ENCODE measurements around the gene TRIM74.
A peak's percentile ranks its signal among the peaks of the same experiment; 100 is the strongest.
"Not testable (repeated sequence)": the region's sequence is repeated elsewhere in the genome, so short reads cannot be mapped to it uniquely, and the experiment has no call there.

Gene TRIM74

DNA sequence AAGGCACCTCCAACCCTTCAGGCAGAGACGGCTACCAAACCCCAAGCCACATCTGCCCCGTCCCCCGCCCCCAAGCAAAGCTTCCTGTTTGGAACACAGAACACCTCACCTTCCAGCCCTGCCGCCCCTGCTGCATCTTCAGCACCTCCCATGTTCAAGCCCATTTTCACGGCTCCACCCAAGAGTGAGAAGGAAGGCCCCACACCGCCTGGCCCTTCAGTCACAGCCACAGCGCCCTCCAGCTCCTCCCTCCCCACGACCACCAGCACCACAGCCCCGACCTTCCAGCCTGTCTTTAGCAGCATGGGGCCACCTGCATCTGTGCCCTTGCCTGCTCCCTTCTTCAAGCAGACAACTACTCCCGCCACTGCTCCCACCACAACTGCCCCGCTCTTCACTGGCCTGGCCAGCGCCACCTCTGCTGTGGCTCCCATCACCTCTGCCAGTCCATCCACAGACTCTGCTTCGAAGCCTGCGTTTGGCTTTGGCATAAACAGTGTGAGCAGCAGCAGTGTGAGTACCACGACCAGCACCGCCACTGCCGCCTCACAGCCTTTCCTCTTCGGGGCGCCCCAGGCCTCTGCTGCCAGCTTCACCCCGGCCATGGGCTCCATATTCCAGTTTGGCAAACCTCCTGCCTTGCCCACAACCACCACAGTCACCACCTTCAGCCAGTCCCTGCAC is 27.1 kb downstream of the TRIM74 start:
- not testable (repeated sequence) for H3K9me3 ChIP-seq (ENCODE audit: control insufficient read depth, low read length); H3K27ac ChIP-seq (ENCODE audit: low read depth, low read length, severe bottlenecking); H3K4me3 ChIP-seq (ENCODE audit: extremely low read depth, insufficient read depth, low read length, poor library complexity, severe bottlenecking); H3K4me1 ChIP-seq (ENCODE audit: control insufficient read depth, insufficient read depth, low read length, poor library complexity, severe bottlenecking)
- WGBS, 2 experiments (ENCODE audit: insufficient coverage in 2 of 2) = no CpG with 5 or more reads among the region's 20 CpGs
- H3K36me3 ChIP-seq (ENCODE audit: control insufficient read depth, insufficient read depth, low read length) = peaks cover 24% of the 10 kb centered on the region

- WGBS, 2 experiments (ENCODE audit: insufficient coverage in 2 of 2) = 92 to 100% methylated on average over 4 to 5 of the region's 6 CpGs
- H3K4me1 ChIP-seq (ENCODE audit: control insufficient read depth, insufficient read depth, low read length, poor library complexity, severe bottlenecking); H3K4me3 ChIP-seq (ENCODE audit: extremely low read depth, insufficient read depth, low read length, poor library complexity, severe bottlenecking); H3K27ac ChIP-seq (ENCODE audit: low read depth, low read length, severe bottlenecking); H3K9me3 ChIP-seq (ENCODE audit: control insufficient read depth, low read length): not testable (repeated sequence)
- H3K36me3 ChIP-seq (ENCODE audit: control insufficient read depth, insufficient read depth, low read length) = peaks cover 54% of the 10 kb centered on the region
Measured at GRCh38 chr7:72928216-72928615, 41.0 kb downstream of the TRIM74 start.

GRCh38 chr7:72927791-72928190 is 41.5 kb downstream of the TRIM74 start:
- not testable (repeated sequence) for H3K4me3 ChIP-seq (ENCODE audit: extremely low read depth, insufficient read depth, low read length, poor library complexity, severe bottlenecking); H3K27ac ChIP-seq (ENCODE audit: low read depth, low read length, severe bottlenecking); H3K4me1 ChIP-seq (ENCODE audit: control insufficient read depth, insufficient read depth, low read length, poor library complexity, severe bottlenecking); H3K9me3 ChIP-seq (ENCODE audit: control insufficient read depth, low read length)
- WGBS, 2 experiments (ENCODE audit: insufficient coverage in 2 of 2) = 96 to 97% methylated on average over 5 of the region's 6 CpGs
- H3K36me3 ChIP-seq (ENCODE audit: control insufficient read depth, insufficient read depth, low read length) = peaks cover 54% of the 10 kb centered on the region

GRCh38 chr7:72925546-72926120 is 43.6 kb downstream of the TRIM74 start:
- Histone ChIP-seq H3K27ac (ENCODE audit: low read depth, low read length, severe bottlenecking) (peak overlapping the region; percentile 98), H3K36me3 (ENCODE audit: control insufficient read depth, insufficient read depth, low read length) (peaks cover 48% of the 10 kb centered on the region), H3K9me3 (ENCODE audit: control insufficient read depth, low read length) (no peaks in the 10 kb centered on the region), H3K4me3 (ENCODE audit: extremely low read depth, insufficient read depth, low read length, poor library complexity, severe bottlenecking) (peak overlapping the region; percentile 72), H3K4me1 (ENCODE audit: control insufficient read depth, insufficient read depth, low read length, poor library complexity, severe bottlenecking) (no peaks in the 10 kb centered on the region)
- WGBS, 2 experiments (ENCODE audit: insufficient coverage in 2 of 2) = 2 to 4% methylated on average over 12 to 19 of the region's 35 CpGs

GRCh38 chr7:72924733-72925545 is 44.3 kb downstream of the TRIM74 start, which contains the start of gene POM121:
Gene POM121 (plus strand): TSS chr7:72925095. CDS start chr7:72925122, 27 bp downstream.
- H3K36me3 ChIP-seq (ENCODE audit: control insufficient read depth, insufficient read depth, low read length) = peaks cover 42% of the 10 kb centered on the region
- WGBS, 2 experiments (ENCODE audit: insufficient coverage in 2 of 2) = 0% methylated on average over 89 of the region's 91 CpGs
- peak within 1 kb of the TSS; percentile 98 for H3K27ac ChIP-seq (ENCODE audit: low read depth, low read length, severe bottlenecking)
- no peaks in the 10 kb centered on the region for H3K4me1 ChIP-seq (ENCODE audit: control insufficient read depth, insufficient read depth, low read length, poor library complexity, severe bottlenecking)
- H3K4me3 ChIP-seq (ENCODE audit: extremely low read depth, insufficient read depth, low read length, poor library complexity, severe bottlenecking) = peak within 1 kb of the TSS; percentile 72
- H3K9me3 ChIP-seq (ENCODE audit: control insufficient read depth, low read length) = no peaks in the 10 kb centered on the region

DNA sequence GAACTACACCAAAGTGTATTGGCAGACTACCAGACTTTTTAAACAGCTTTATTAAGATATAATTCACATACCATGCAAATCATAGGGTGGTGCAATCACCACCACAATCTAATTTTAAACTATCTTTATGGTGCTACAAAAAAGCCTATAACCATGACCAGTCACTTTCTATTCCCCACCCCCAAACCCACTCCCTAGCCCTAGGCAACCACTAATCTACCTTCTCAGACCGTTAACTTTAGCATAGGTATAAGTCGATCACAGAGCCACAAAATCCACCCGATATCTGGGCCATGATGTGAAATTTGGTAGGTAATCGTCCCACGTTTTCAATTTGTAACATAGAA is 44.9 kb downstream of the TRIM74 start:
- 0 to 3% methylated on average over 2 to 3 of the region's 5 CpGs for WGBS, 2 experiments (ENCODE audit: insufficient coverage in 2 of 2)
- Histone ChIP-seq H3K4me3 (ENCODE audit: extremely low read depth, insufficient read depth, low read length, poor library complexity, severe bottlenecking) (peak overlapping the region; percentile 72), H3K27ac (ENCODE audit: low read depth, low read length, severe bottlenecking) (peak overlapping the region; percentile 98)

GRCh38 chr7:72919256-72919775 is 50.0 kb downstream of the TRIM74 start:
- H3K36me3 ChIP-seq (ENCODE audit: control insufficient read depth, insufficient read depth, low read length) = peaks cover 15% of the 10 kb centered on the region
- no peak overlapping the region for H3K27ac ChIP-seq (ENCODE audit: low read depth, low read length, severe bottlenecking)
- H3K9me3 ChIP-seq (ENCODE audit: control insufficient read depth, low read length) = no peaks in the 10 kb centered on the region
- no peak overlapping the region for H3K4me3 ChIP-seq (ENCODE audit: extremely low read depth, insufficient read depth, low read length, poor library complexity, severe bottlenecking)
- H3K4me1 ChIP-seq (ENCODE audit: control insufficient read depth, insufficient read depth, low read length, poor library complexity, severe bottlenecking) = peaks cover 2% of the 10 kb centered on the region
- WGBS, 2 experiments (ENCODE audit: insufficient coverage in 2 of 2) = 94% methylated on average over 4 of the region's 4 CpGs; no CpG with 5 or more reads in 1 of the 2 experiments

More for the DNA sequence above, 44.9 kb downstream of the TRIM74 start:
- H3K4me1 ChIP-seq (ENCODE audit: control insufficient read depth, insufficient read depth, low read length, poor library complexity, severe bottlenecking) = no peaks in the 10 kb centered on the region
- no peaks in the 10 kb centered on the region for H3K9me3 ChIP-seq (ENCODE audit: control insufficient read depth, low read length)
- peaks cover 36% of the 10 kb centered on the region for H3K36me3 ChIP-seq (ENCODE audit: control insufficient read depth, insufficient read depth, low read length)

DNA sequence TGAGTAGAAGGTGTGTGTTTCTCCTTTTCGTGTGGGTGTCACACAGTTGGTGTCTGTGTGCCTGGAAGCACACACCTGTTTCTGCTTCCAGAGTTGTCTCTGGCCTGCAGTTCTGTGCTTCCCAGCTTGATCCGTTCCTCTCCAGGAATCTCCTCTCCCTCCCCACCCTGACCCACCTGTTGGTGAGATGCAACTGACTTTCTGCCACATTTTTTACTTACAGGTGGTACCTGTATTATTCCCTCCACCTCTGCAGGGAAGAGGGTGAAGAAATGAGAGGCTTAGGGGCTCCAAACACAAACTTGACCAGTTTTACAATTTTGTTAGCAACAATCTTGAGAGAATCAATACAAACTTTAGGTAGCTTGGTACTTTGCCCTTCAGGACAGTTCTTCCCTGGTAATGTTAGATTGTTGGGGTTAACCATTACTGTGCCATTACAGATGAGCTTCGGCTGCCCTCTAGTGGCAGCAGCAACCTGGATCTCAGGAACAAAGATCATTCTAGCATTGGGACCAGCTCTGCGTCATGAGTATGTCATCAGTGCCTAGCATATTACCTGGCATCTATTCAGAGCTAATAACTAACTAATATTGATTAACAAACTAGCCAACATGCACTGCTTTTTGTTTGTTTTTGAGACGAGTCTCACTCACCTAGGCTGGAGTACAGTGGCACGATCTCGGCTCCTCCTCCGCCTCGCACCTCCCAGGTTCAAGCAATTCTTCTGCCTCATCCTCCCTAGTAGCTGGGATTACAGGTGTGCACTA is 54.3 kb downstream of the TRIM74 start:
- not testable (repeated sequence) for H3K27ac ChIP-seq (ENCODE audit: low read depth, low read length, severe bottlenecking); H3K4me1 ChIP-seq (ENCODE audit: control insufficient read depth, insufficient read depth, low read length, poor library complexity, severe bottlenecking); H3K9me3 ChIP-seq (ENCODE audit: control insufficient read depth, low read length); H3K4me3 ChIP-seq (ENCODE audit: extremely low read depth, insufficient read depth, low read length, poor library complexity, severe bottlenecking)
- peaks cover 30% of the 10 kb centered on the region for H3K36me3 ChIP-seq (ENCODE audit: control insufficient read depth, insufficient read depth, low read length)
- 67 to 69% methylated on average over 8 of the region's 9 CpGs for WGBS, 2 experiments (ENCODE audit: insufficient coverage in 2 of 2)

- 97% methylated on average over 9 to 10 of the region's 10 CpGs for WGBS, 2 experiments (ENCODE audit: insufficient coverage in 2 of 2)
- H3K9me3 ChIP-seq (ENCODE audit: control insufficient read depth, low read length); H3K4me1 ChIP-seq (ENCODE audit: control insufficient read depth, insufficient read depth, low read length, poor library complexity, severe bottlenecking); H3K27ac ChIP-seq (ENCODE audit: low read depth, low read length, severe bottlenecking); H3K4me3 ChIP-seq (ENCODE audit: extremely low read depth, insufficient read depth, low read length, poor library complexity, severe bottlenecking): not testable (repeated sequence)
- peaks cover 37% of the 10 kb centered on the region for H3K36me3 ChIP-seq (ENCODE audit: control insufficient read depth, insufficient read depth, low read length)
Measured at GRCh38 chr7:72913750-72914149, 55.5 kb downstream of the TRIM74 start.

DNA sequence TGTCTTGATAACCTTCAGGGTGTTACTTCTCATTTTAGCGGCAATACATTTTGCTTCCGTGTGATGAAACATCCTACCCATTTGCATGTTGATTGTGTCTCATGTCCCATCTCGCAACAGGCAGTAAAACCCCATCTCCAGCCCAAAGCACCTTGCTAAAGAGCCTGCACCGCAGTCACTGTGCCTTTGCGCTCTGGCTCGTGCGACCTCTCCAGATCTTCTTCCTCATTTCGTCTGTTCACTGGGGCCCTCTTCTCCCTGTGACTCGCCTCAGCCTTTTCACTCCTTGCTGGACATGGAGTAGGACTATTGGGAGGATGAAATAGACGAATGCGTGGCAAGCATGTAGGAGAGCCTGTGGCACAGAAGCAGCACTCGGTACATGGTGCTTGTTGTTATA is 57.9 kb downstream of the TRIM74 start:
- 80% methylated on average over 1 of the region's 12 CpGs; no CpG with 5 or more reads in 1 of the 2 experiments for WGBS, 2 experiments (ENCODE audit: insufficient coverage in 2 of 2)
- H3K4me3 ChIP-seq (ENCODE audit: extremely low read depth, insufficient read depth, low read length, poor library complexity, severe bottlenecking); H3K9me3 ChIP-seq (ENCODE audit: control insufficient read depth, low read length); H3K27ac ChIP-seq (ENCODE audit: low read depth, low read length, severe bottlenecking); H3K4me1 ChIP-seq (ENCODE audit: control insufficient read depth, insufficient read depth, low read length, poor library complexity, severe bottlenecking): not testable (repeated sequence)
- H3K36me3 ChIP-seq (ENCODE audit: control insufficient read depth, insufficient read depth, low read length) = peaks cover 53% of the 10 kb centered on the region
